EL (cell line): ENCODE results near the gene G3BP1.
"Not testable (repeated sequence)": the region's sequence is repeated elsewhere in the genome, so short reads cannot be mapped to it uniquely, and the experiment has no call there.

ENCODE experiments used
- DNase-seq: peaks from one replicate; pipeline ENCODE4 v3.0.0-alpha.2; 2016

The G3BP1 gene

DNA sequence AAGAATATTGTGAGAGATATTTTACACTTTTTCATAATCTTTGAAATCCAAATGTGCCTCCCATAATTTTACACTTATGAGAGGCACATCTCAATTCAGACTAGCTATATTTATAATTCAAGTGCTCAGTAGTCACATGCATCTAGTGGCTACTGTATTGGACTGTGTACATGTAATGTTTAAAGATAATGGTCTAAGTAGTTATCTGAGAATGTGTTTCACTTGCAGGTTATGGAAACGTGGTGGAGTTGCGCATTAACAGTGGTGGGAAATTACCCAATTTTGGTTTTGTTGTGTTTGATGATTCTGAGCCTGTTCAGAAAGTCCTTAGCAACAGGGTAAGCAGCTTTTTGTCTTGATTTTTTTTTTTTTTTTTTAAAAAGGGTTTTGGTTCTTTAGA, 28.8 kb downstream of the G3BP1 start:
- no peak for DNase-seq

DNA sequence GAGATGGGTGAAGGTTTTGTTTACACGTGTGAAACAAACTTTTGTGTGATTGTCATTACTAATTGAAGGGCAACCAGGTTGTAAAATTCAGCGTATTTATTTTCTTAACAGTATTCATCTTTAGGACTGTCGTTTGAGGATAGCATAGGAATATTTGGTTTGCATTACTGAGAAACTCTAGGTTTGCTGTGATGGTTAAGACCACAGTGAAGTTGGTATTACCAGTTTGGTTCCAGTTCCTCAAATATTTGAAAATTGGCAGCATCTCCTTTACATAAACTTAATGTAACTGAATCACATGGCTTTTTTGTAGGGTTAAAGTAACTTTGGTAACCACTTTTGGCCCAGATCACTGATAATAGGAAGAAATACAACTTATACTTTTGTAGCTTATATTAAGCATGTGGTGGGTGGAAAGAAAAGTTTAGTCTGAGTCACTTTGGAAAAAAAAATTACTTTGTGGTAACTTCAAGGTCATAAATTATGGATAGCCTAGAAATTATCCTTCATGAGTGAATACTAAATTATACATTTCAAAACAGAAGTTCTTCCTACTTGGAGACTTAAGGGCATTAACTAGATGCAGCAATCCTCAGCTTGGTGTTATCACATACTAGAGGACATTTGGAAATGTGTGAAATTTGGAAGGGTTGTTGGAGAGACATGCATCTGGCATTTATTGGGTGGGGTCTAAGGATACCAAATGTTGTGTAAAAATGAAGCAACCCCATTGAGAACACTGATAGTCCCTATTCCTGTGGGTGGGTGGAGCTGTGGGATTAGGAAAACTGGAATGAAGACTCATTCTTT, 33.9 kb downstream of the G3BP1 start:
- DNase-seq, result peak; percentile 48

DNA sequence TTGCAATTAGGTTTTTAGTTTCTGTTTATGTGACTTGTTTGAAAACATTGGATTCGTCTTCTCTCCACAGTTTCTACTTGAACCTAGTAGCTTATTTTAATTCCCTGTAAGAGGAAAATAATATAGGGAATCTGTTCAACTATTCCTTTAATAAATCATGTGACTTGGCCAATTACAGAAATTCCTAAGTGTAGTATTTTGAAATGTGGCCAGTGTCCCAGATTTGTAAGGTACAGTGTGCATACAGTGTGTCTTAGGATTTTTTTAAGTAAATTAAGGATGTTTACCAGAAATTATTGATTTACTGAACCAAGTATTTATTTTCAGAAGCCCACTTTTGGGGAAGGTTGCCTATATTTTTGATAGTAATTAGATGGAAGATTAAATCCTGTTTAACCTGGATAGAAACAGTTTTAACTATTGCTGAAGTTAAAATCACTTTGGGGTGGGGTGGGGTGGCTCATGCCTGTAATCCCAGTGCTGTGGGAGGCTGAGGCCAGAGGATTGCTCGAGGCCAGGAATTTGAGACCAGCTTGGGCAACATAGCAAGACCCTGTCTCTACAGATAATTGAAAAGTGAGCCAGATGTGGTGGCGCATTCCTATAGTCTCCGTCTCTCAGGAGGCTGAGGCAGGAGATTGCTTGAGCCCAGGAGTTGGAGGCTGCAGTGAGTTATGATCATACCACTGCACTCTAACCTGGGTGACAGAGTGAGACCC, 36.9 kb downstream of the G3BP1 start:
- no peak for DNase-seq

DNA sequence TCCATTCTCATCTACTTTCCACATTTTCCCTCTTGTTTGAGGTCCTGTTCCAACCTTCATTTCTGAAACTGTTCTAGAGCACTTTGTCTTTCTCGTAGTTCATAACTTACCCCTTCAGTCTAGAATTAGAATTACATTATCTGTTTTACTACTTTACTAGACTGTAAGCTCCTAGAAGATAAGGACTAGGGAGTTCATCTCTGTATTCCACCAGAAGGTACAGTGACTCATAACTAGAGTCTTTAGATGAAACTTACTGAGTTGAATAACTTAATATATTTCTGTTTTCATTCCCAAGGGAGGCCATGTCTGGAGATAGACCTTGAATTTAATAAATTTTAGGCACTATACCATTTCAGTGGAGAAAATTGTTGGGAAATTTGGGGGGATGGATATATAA, 38.7 kb downstream of the G3BP1 start:
- no peak for DNase-seq

DNA sequence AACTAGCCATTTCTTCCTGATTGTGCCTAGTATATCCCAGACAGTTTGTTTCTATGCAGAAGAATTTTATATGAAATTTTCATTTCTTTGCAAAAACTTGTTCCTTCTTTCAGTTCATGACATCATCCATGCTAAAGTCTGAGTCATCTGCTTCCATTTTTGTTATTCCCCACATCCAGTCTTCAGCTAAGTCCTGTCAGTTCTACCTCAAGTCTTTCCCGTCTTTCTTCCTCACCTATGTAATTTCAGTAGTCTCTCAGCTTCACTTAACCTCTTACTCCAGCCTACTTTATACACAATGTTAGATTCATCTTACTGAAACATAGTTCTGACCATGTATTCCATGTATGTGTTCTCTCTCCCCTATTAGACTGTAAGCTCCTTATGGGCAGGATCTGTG, 39.1 kb downstream of the G3BP1 start:
- DNase-seq, result no peak

DNA sequence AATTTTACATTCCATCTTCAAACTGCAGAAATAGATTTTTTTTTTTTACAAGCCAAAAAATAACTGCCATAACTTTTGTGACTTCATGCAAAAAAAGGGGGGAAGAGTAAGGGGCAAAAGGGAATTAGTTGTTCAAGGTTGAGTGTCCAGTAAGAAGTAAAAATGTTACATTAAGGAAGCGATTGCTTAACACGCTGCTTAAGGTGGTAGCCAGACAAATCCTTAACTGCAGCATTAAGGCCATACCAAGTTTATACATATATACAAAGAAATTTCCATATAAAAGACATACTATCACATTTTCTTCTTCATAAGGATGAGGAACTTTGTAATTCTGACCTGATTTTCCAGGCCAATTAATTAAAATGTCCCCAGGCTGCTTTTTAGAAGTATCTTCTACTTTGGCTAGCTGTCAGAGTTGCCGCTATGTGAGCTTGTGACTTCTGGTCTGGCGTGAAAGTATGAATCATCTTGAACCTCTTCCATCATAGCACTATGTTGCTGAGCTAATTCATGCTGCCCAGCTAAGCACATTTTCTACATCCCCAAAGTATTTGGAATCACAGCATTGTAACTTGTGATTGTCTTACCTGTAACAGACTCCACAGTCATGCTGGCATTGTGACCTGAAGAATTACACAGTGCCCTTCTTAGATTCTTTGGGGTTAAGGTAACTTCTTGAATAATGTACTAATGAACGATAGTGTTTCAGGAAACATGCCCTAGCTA, 40.0 kb downstream of the G3BP1 start:
- DNase-seq, result peak; percentile 53

DNA sequence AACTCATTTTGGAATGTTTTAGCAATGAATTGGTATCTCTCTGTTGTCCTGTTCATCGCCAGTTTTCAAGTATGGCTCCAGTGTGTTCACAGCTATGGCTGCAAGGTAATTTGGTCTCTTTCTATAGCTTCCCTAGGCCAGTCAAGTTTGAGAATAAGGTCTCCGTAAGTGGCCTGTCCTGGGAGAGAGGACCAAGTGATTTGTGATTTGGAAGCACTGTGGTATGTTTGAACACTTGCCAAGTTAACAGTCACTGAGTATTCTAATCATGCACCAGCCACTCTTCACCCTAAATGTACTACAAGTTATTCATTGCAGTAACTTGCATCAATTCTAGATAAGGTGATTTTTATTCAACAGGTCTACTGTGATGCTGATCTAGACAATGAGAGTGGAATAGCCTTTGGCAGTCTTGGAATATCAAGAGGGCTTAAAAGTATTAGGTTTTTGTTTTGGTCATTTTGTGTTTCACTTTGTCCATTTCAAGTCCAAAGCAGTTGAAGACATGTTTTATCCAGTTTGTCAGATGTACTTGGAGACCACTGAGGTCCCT, 41.1 kb downstream of the G3BP1 start:
- DNase-seq, result peak; percentile 48

DNA sequence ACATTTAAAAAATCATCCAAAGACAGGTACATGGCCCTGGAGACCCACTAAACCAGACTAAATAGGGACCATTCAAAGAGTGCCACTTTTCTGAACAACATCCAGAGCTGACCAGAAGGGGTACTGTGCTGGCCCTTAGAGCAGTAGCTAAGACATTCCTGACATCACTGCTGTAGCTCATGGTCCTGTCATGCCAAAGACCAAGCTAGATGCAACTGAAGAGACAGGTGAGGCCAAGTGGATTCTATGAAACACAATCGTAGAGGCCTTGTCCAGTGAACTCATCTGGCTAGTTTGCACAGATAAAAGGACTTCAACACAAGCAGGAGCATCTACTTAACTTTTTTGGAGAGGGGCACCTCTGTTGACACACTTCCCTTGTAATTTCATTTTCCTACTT, 43.3 kb downstream of the G3BP1 start:
- DNase-seq, result no peak

DNA sequence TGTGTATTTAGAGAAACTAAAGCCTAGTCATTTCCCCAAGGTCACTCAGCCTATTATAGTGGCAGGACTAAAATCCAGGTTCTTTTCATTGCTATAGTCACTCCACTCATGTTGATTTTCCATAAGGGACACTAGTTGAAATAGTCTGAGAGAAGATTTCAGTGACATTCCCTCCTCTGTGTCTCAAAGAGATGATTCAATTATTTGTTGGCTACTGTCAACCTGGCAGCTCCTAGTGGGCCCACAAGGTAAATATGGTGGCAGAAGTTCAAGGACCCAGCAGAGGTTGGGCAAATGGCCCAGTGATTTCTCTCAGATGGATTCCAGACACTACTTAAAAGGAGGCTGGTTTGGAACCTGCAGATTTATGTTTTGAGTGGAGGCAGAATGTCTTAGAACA, 48.1 kb downstream of the G3BP1 start:
- DNase-seq, result no peak

DNA sequence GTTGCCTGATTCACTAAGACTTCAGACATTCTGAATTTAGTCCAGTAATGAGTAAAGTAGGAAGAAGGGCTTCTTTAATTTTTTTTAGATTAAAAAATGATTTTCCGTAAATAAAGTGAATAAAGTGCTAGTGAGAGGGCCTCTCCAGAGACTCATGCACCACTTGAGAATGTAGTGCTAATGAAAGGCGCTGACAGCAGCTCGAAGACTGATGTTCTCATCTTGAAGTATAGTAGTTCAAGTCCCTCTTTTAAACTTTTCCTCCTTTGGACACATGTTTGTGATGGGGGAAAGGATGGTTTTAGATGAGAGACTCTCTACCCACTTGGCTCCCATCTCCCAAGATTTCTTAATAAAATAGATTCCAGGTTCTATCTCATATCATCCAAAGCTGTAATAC, 48.5 kb downstream of the G3BP1 start:
- no peak for DNase-seq

DNA sequence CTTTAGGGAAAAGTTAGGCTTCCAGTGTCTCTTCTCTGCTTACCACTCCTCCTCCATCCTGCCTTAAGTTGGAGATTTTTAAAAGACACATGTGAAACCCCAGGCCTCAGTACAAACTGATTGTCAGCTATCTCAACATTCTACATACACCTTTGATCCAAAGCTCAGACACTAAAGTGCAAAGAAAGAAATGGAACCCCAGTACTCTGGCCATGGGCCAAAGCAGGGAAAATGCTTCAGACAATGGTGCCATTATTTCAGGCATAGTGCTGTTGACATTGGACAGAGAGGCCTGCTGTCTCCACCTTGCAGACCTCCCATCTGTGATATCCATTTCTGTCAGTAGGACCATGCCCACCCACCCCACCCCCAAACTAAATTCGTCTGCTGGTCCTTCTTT, 49.1 kb downstream of the G3BP1 start:
- no peak for DNase-seq

DNA sequence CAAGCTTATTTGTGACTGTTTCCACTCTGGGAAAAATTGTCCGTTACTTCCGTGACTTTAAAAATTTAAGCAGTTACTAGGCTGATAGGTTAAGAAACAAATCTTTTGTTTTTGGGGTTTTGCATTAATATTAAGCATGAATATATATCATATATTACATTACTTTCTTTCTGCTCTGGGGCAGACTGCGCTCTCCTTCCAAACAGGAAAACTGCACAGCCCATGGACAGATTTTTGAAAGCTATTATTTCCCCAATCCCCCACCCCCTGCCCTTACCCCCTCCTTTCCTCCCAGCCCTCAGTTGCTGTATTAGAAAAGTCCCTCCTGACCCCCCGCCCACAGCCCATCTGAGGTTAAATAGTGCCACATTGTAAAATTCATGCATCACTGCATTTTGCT, 50.4 kb downstream of the G3BP1 start:
- DNase-seq, result no peak

DNA sequence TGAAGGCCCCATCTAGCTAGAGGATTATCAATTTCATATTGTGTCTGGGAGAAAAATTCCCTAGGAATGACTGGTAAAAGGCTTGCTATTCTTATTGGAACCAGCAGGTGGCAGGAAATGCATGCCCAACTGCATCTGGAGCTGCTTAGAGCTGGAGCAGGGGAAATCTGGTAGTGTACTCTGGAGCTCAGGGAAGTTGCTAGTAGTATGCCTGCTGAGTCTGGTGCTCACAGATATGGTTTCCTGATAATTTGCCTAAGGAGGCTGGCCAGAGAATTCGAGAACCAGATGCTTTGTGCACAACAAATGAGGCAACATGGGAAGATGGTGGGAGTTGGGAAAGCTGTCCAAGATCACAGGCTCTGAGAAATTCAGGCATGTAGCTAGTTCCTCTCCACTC, 53.7 kb downstream of the G3BP1 start:
- DNase-seq, result peak; percentile 67

DNA sequence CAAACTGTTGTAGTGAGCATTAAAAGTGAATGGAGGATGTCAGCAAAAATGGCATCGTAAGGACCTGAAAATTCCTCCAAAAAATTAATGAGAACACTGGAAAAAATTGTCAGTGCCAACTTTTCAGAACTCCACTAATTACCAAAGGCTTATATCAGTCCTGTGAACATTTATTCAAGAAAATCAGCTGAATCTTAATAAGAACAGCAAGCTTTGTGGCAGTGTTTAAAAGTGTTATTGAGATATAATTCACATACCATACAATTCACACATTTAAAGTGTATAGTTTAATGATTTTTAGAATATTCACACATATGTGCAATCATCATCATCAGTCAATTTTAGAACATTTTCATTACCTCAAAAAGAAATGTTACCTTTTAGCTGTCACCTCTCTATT, 57.6 kb downstream of the G3BP1 start:
- no peak for DNase-seq

DNA sequence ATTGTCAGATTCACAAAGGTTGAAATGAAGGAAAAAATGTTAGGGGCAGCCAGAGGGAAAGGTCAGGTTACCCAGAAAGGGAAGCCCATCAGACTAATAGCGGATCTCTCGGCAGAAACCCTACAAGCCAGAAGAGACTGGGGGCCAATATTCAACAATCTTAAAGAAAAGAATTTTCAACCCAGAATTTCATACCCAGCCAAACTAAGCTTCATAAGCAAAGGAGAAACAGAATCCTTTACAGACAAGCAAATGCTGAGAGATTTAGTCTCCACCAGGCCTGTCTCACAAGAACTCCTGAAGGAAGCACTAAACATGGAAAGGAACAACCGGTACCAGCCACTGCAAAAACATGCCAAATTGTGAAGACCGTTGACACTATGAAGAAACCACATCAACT, 61.1 kb downstream of the G3BP1 start:
- DNase-seq, result not testable (repeated sequence)

DNA sequence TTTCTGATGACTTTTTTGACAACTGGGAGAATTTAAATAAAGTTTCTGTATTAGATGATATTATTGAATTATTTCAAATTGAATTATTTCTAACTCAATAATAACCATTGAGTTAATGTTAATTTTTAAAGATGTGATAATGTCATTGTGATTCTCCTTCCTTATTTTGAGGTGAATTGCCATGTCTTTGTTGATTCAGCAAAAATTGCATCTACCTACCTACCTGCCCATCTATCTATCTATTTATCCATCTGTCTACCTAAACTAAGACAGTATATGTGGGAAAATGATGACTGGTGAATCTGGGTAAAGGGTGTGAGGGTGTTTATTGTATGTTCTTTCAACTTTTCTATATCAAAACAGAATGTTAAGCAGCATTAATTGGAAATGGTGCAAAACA, 75.0 kb downstream of the G3BP1 start:
- no peak for DNase-seq

DNA sequence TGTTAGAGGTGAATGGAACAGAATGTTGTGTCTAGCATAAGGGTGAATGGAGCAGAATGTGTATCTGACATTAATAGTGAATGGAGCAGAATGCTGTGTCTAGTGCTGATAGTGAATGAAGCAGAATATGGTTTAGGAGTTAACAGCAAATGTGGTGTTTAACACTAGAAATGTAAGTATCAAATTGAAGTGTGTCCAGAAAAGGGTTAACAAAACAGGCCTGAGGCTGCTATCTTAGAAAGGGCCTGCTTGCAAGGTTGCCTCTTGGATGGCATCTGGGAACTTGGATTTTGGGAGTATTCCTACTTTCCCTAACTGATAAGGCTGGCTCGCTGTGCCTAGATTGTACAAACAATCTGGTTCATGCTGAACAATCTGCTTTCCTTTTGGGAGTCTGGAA, 76.1 kb downstream of the G3BP1 start:
- DNase-seq, result no peak

DNA sequence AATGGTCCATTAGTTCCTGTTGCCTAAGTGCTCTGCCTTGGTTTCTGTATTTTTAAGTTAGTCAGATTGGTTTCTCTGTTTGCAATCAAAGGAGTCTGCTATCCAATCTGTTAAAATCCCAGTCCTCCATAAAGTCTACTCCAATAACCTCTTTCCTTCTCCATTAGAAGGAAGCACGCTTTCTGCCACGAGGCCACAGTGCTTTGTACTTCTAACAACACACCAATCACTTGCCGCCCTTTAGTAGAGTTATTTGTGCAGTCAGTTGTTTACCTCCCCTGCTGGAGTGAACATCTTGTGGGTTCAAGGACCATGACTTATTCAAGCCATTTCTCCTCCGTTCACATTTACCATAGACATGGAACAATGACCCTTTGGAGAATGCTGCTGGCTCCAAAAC, 83.9 kb downstream of the G3BP1 start:
- no peak for DNase-seq

DNA sequence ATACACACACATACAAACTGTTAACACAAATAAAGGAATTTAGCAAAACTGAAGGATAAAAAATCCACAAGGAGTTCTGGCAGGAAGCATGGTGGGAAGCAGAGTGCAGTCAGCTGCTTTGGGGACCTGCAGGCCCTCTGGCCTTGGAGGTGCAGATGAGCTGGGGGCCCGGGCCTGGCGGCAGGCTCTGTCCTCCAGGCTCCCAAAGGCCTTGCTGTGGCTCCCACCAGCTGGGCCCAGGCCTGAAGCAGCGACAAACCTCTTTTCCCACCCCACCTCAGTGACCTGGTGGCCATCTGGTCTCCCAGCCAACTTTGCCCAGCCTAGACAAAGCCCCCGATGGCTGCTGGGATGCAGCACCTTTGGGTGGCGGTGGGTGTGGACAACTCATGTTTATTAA, 85.1 kb downstream of the G3BP1 start:
- DNase-seq, result no peak

DNA sequence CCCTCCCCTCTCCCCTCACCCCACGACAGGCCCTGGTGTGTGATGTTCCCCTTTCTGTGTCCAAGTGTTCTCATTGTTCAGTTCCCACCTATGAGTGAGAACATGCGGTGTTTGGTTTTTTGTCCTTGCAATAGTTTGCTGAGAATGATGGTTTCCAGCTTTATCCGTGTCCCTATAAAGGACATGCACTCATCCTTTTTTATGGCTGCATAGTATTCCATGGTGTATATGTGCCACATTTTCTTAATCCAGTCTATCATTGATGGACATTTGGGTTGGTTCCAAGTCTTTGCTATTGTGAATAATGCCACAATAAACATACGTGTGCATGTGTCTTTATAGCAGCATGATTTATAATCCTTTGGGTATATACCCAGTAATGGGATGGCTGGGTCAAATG, 89.1 kb downstream of the G3BP1 start:
- not testable (repeated sequence) for DNase-seq
